Measurements from ENCODE around the gene SLC22A2. TPM values are rescaled to one million over a fixed set of nuclear protein-coding genes. Genes with fewer than 3 reads are reported as not detected.
"Not testable (repeated sequence)": the region's sequence is repeated elsewhere in the genome, so short reads cannot be mapped to it uniquely, and the experiment has no call there.

The SLC22A2 gene
- total RNA-seq, 1 experiment from 2014 or later, result 1.2 TPM

DNA sequence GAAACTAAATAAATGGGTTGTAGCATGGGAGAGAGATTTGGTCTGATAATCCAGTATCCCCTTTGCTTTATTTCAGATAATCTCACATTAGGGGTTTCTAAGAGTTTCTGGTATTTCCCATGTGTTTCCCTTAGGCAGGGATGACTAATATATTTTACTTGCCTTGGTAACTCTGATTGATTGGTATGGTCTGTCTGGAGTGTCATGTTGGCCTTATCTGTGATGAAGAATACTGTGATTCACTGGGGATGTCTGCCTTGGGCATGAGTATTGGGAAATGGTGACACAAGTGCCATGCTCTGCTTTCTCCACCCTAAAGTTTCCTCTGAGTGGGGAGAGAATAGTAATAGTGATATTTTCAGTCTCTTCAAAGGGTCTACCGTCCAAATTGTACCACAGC is 10.1 kb downstream of the SLC22A2 start:
- peak; percentile 81 for DNase-seq (ENCODE audit: low spot score)

DNA sequence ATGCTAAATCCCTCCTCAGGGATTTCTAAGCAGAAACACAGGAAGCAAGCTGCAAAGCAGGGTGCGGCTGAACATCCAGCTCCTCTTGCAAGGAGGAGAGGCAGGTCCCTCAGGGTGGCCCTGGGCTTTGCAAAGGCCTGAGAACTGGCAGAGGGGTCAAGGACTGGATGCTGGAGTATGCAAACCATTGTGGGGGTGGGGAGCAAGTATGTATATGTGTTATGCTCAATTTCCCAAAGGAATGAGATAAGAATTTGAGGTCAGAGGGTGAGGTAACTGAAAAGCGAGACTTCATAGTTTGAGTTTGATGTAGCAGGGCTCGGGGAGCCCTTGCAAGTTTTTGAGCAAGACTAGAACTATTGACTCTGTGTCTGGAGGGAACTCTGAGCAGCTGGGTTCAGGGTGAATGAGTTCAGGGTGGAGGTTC is 11.2 kb downstream of the SLC22A2 start:
- no peak for DNase-seq (ENCODE audit: low spot score)

- DNase-seq (ENCODE audit: low spot score), result no peak
Observed at GRCh38 chr6:160240691-160241084, 17.9 kb downstream of the SLC22A2 start.

GRCh38 chr6:160239929-160240690 is 18.5 kb downstream of the SLC22A2 start:
- DNase-seq (ENCODE audit: low spot score), result no peak

DNA sequence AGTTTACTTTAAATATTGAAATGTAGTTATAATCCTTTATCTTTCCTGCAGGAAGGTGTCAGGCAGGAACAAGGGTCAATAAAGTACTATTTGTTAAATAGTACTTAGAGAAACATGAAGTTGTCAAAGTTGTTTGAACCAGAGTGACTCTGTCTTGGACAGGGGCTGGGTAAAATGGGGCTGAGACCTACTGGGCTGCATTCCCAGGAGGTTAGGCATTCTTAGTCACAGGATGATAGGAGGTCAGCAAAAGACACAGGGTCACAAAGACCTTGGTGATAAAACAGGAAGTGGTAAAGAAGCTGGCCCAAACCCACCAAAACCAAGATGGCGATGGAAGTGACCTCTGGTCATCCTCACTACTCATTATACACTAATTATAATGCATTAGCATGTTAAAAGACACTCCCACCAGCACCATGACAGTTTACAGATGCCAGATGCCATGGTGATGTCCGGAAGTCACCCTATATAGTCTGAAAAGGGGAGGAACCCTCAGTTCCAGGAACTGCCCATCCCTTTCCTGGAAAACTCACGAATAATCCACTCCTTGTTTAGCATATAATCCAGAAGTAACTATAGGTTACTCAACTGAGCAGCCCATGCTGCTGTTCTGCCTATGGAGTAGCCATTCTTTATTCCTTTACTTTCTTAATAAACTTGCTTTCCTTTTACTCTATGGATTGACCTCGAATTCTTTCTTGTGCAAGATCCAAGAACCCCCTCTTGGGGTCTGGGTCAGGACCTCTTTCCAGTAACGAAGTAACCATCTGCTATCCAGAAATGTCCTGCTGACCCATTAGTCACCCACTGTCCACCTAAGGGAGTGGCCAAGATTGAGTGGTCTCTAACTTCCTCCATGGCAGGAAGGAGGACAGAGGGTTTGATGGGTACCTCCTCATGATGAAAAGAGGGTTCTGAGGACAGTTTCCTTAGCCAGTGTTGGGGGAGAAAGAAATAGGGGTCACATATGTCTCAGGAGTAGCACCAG is 19.6 kb downstream of the SLC22A2 start:
- DNase-seq (ENCODE audit: low spot score), result peak; percentile 94

GRCh38 chr6:160238278-160238711 is 20.3 kb downstream of the SLC22A2 start:
- peak; percentile 22 for DNase-seq (ENCODE audit: low spot score)

DNA sequence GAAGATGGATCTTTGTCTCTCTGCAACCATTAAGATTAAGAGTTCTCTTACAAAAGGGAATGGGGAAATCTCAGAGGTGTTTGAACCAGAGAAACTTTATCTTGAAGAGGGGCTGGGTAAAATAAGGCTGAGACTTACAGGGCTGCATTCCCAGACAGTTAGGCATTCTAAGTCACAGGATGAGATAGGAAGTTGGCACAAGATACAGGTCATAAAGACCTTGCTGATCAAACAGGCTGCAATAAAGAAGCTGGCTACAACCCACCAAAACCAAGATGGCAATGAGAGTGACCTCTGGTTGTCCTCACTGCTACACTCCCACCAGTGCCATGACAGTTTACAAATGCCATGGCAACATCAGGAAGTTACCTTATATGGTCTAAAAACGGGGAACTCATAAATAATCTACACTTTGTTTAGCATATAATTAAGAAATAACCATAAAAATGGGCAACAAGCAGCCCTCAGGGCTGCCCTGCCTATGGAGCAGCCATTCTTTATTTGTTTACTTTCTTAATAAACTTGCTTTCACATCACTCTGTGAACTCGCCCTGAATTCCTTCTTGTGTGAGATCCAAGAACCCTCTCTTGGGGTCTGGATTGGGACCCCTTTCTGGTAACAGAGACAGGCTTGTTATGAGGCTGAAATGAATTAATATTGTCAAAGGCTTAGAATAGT is 20.9 kb downstream of the SLC22A2 start:
- peak; percentile 88 for DNase-seq (ENCODE audit: low spot score)

GRCh38 chr6:160236235-160236872 is 22.3 kb downstream of the SLC22A2 start:
- DNase-seq (ENCODE audit: low spot score), result peak; percentile 50

GRCh38 chr6:160233950-160234640 is 24.5 kb downstream of the SLC22A2 start:
- not testable (repeated sequence) for DNase-seq (ENCODE audit: low spot score)

- DNase-seq (ENCODE audit: low spot score), result no peak
Observed at GRCh38 chr6:160227769-160228161, 30.9 kb downstream of the SLC22A2 start.

DNA sequence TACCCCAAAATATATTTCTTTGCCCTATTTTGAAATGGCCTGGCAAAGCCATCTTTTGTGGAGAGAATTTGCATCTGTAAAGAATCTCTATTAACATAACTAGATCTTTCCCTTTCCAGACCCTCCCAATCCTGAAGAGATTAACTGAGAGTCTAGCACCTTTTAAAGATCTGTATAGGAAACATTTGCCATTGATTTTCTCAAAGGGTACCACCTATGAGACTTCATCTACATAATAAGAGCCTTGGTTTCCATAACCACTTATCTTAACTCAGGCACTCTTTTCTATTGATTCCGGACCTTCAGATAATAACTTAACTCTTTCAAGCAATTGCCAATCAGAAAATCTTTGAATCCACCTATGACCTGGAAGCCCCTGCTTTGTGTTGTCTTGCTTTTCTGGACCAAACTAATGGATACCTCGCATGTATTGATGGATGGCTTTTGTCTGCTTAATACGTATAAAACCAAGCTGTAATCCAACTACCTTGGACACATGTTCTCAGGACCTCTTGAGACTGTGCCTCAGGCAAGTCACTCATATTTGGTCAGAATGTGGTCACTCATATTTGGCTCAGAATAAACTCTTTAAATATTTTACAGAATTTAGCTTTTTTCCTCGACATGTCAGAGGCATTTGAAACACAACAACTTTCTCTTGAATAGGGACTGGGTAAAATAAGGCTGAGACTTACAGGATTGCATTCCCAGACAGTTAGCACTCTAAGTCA is 31.4 kb downstream of the SLC22A2 start:
- DNase-seq (ENCODE audit: low spot score), result no peak

DNA sequence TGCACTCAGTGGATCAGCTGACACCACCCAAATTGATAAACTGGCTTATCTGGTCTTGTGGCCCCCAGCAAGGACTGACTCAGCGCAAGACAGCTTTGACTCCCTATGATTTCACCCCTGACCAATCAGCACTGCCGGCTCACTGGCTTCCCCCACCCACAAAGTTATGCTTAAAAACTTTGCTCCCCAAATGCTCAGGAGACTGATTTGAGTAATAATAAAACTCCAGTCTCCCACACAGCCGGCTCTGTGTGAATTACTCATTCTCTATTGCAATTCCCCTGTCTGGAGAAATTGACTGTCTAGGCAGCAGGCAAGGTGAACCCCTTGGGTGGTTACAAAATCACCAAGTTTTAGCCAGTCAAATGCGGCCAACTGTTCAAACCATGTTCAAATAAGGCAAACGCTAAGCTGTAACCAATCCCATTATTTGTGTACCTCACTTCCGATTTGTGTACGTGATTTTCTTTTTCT is 32.5 kb downstream of the SLC22A2 start:
- peak; percentile 44 for DNase-seq (ENCODE audit: low spot score)

DNA sequence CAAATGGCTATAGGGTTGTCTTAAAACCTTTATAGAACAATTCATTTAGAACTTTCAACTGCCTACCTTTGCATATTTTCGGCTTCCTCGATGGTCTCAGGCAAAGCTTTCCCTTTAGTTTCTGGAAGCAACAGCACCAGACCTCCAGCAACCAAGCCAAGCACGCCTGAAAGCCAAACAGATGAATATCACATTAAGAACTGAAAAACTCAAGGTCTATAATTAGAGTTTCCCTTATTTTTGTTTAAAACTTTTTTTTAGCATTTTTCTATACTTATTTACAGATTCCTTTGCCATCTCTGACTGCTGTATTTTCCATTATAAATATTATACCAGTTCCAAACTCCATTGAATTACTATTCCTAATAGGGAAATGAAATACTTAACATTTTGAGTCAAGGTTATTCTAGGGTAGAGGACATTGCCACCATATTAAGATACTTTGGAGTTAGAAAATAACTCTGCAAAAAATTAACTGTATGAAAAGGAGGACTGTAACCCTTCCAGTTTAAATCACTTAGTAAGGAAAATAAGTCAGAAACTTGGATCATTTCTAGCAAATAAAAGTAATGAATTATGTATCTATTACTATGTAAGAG is 33.9 kb downstream of the SLC22A2 start:
- DNase-seq (ENCODE audit: low spot score), result no peak

- no peak for DNase-seq (ENCODE audit: low spot score)
Observed at GRCh38 chr6:160222491-160222890, 36.1 kb downstream of the SLC22A2 start.

DNA sequence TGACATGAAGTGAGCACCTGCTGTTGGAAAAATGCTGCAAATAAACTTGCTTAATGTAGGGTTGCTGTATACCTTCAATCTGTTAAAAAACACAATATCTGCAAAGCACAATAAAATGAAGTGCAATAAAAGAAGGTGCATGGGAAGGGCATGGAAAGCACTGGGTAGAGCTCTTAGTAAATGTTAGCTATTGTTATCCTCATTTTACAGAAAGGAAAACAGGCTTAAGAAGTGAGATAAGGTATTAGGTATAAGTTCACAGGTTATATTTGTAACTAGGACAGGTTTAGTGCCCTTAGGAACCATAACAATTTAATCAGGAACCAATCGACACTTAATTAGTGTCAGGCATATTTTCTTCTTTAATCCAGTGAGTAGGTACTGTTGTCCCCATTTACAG is 36.7 kb downstream of the SLC22A2 start:
- no peak for DNase-seq (ENCODE audit: low spot score)

DNA sequence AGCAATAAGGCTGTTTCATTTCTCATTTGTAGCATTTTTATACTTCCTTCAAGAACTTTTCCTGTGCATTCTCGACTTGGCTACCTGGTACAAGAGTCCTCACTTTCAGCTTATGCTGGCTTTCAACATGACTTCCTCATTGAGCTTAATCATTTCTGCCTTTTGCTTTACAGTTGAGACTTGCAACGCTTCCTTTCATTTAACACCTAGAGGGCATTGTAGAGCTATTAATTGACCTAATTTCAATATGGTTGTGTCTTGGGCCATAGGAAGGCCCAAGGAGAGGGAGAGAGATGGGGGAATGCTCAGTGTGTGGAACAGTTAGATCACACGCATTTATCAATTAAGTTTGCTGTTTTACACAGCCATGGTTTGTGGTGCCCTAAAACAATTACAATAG is 37.2 kb downstream of the SLC22A2 start:
- peak; percentile 13 for DNase-seq (ENCODE audit: low spot score)

DNA sequence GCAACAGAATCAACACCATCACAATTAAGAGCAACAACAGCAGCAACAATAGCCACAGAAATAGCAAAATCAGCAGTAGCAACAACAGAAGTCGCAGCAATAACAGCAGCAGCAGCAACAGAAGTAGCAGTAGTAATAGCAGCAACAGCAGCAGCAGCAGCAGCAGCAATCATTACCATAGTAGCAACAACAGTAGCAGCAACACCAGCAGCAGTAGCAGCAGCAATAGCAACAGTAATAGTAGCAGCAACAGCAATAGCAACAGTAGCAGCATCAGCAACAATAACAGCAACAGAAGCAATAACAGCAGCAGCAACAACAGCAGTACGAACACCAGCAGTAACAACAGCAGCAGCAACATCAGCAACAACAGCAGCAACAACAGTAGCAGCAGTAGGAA is 39.8 kb downstream of the SLC22A2 start:
- no peak for DNase-seq (ENCODE audit: low spot score)

GRCh38 chr6:160217863-160218262 is 40.8 kb downstream of the SLC22A2 start:
- no peak for DNase-seq (ENCODE audit: low spot score)

- DNase-seq (ENCODE audit: low spot score), result no peak
Observed at GRCh38 chr6:160217073-160217472, 41.5 kb downstream of the SLC22A2 start.

- DNase-seq (ENCODE audit: low spot score), result peak; percentile 6
Observed at GRCh38 chr6:160215232-160215631, 43.4 kb downstream of the SLC22A2 start.

Measured in A172 (cell line).